Skeletal muscle satellite cell (primary cell): ENCODE results near the gene CBLN3. TPM values are rescaled to one million over a fixed set of nuclear protein-coding genes. Genes with fewer than 3 reads are reported as not detected.
"Not testable (repeated sequence)": the region's sequence is repeated elsewhere in the genome, so short reads cannot be mapped to it uniquely, and the experiment has no call there.

Experiments used
- H3K27me3 ChIP-seq: 2 replicates; pipeline ENCODE4 v1.7.0; 2013; ENCODE audit warnings: low read length; ENCODE audit not compliant: control insufficient read depth, insufficient read depth
- H3K36me3 ChIP-seq: 2 replicates; pipeline ENCODE4 v1.7.0; 2013; ENCODE audit warnings: mild to moderate bottlenecking, control low read depth, low read length; ENCODE audit not compliant: insufficient read depth
- H3K4me1 ChIP-seq: 2 replicates; pipeline ENCODE4 v1.7.0; 2013; ENCODE audit warnings: low read length; ENCODE audit not compliant: control insufficient read depth, insufficient read depth
- H3K4me2 ChIP-seq: 2 replicates; pipeline ENCODE4 v1.7.0; 2013; ENCODE audit warnings: mild to moderate bottlenecking, low read length
- H3K4me3 ChIP-seq: 2 replicates; pipeline ENCODE4 v1.7.0; 2013; ENCODE audit warnings: low read length
- H3K9ac ChIP-seq: 2 replicates; pipeline ENCODE4 v1.7.0; 2013; ENCODE audit warnings: mild to moderate bottlenecking, low read depth, low read length, moderate library complexity
- H3K9me3 ChIP-seq: replicated peaks from 2 replicates; pipeline ENCODE4 v1.7.0; 2013; ENCODE audit warnings: mild to moderate bottlenecking, control low read depth, low read length
- total RNA-seq: library from RNA; depleted of rRNA; stranded (reverse); fragments of >200 nt; gene quantifications from 2 replicates; pipeline ENCODE4 v1.2.3, GENCODE V29; 2012; rRNA removed

CBLN3 gene
- 1.5 and 3.3 TPM in 2 replicates for total RNA-seq

- Histone ChIP-seq H3K4me2 (peak within 1 kb of the TSS; percentile 91), H3K9me3 (no peaks in the 10 kb centered on the region), H3K9ac (peak within 1 kb of the TSS; percentile 99), H3K27me3 (no peaks in the 10 kb centered on the region), H3K36me3 (peaks cover 24% of the 10 kb centered on the region), H3K4me1 (peaks cover 48% of the 10 kb centered on the region), H3K4me3 (peak within 1 kb of the TSS; percentile 93)
Observed at GRCh38 chr14:24429395-24430142, at the start of gene CBLN3, which contains the start of gene KHNYN. Gene CBLN3, minus strand, starts transcription at chr14:24429668. Its CDS starts 614 bp downstream, at chr14:24429054. Gene KHNYN, plus strand, starts transcription at chr14:24429954. Its CDS starts 777 bp downstream, at chr14:24430731.

- H3K4me3 ChIP-seq: no peak overlapping the region
- no peaks in the 10 kb centered on the region for H3K36me3 ChIP-seq
- no peaks in the 10 kb centered on the region for H3K27me3 ChIP-seq
- no peak overlapping the region for H3K9ac ChIP-seq
- H3K4me2 ChIP-seq: no peak overlapping the region
- no peaks in the 10 kb centered on the region for H3K4me1 ChIP-seq
- no peaks in the 10 kb centered on the region for H3K9me3 ChIP-seq
Observed at GRCh38 chr14:24475261-24475660, 45.8 kb upstream of the CBLN3 start.

GRCh38 chr14:24473211-24473610 lies 43.7 kb upstream of the CBLN3 start:
- H3K36me3 ChIP-seq: no peaks in the 10 kb centered on the region
- no peak overlapping the region for H3K4me3 ChIP-seq
- no peaks in the 10 kb centered on the region for H3K4me1 ChIP-seq
- H3K27me3 ChIP-seq: no peaks in the 10 kb centered on the region
- H3K9me3 ChIP-seq: no peaks in the 10 kb centered on the region
- no peak overlapping the region for H3K9ac ChIP-seq
- H3K4me2 ChIP-seq: no peak overlapping the region

GRCh38 chr14:24470450-24470849 lies 41.0 kb upstream of the CBLN3 start:
- not testable (repeated sequence) for H3K4me1 ChIP-seq, H3K9me3 ChIP-seq, H3K36me3 ChIP-seq, H3K4me2 ChIP-seq, H3K4me3 ChIP-seq, H3K9ac ChIP-seq, H3K27me3 ChIP-seq

- Histone ChIP-seq H3K9ac (no peak overlapping the region), H3K27me3 (no peaks in the 10 kb centered on the region), H3K4me3 (no peak overlapping the region), H3K4me1 (no peaks in the 10 kb centered on the region), H3K36me3 (no peaks in the 10 kb centered on the region), H3K4me2 (no peak overlapping the region), H3K9me3 (no peaks in the 10 kb centered on the region)
Observed at GRCh38 chr14:24465805-24466204, 36.3 kb upstream of the CBLN3 start.

- Histone ChIP-seq H3K9me3 (no peaks in the 10 kb centered on the region), H3K9ac (no peak overlapping the region), H3K4me2 (no peak overlapping the region), H3K27me3 (no peaks in the 10 kb centered on the region), H3K4me3 (no peak overlapping the region), H3K36me3 (no peaks in the 10 kb centered on the region), H3K4me1 (no peaks in the 10 kb centered on the region)
Observed at GRCh38 chr14:24465368-24465767, 35.9 kb upstream of the CBLN3 start.

GRCh38 chr14:24463884-24464785 lies 34.7 kb upstream of the CBLN3 start:
- H3K4me3 ChIP-seq: no peak overlapping the region
- H3K36me3 ChIP-seq: no peaks in the 10 kb centered on the region
- H3K9ac ChIP-seq: no peak overlapping the region

GRCh38 chr14:24463017-24463883 lies 33.8 kb upstream of the CBLN3 start:
- Histone ChIP-seq H3K9ac (no peak overlapping the region), H3K4me2 (no peak overlapping the region), H3K4me3 (no peak overlapping the region), H3K9me3 (no peaks in the 10 kb centered on the region), H3K27me3 (no peaks in the 10 kb centered on the region), H3K4me1 (no peaks in the 10 kb centered on the region), H3K36me3 (no peaks in the 10 kb centered on the region)

More at GRCh38 chr14:24463884-24464785, 34.7 kb upstream of the CBLN3 start:
- no peak overlapping the region for H3K4me2 ChIP-seq
- H3K27me3 ChIP-seq: no peaks in the 10 kb centered on the region
- H3K9me3 ChIP-seq: no peaks in the 10 kb centered on the region
- H3K4me1 ChIP-seq: no peaks in the 10 kb centered on the region

GRCh38 chr14:24461336-24461735 lies 31.9 kb upstream of the CBLN3 start:
- H3K4me1 ChIP-seq: no peaks in the 10 kb centered on the region
- no peaks in the 10 kb centered on the region for H3K36me3 ChIP-seq
- no peak overlapping the region for H3K9ac ChIP-seq
- H3K27me3 ChIP-seq: no peaks in the 10 kb centered on the region
- no peak overlapping the region for H3K4me2 ChIP-seq
- no peak overlapping the region for H3K4me3 ChIP-seq
- no peaks in the 10 kb centered on the region for H3K9me3 ChIP-seq

- Histone ChIP-seq H3K9ac (no peak overlapping the region), H3K4me3 (no peak overlapping the region), H3K36me3 (no peaks in the 10 kb centered on the region), H3K27me3 (no peaks in the 10 kb centered on the region), H3K9me3 (no peaks in the 10 kb centered on the region), H3K4me1 (no peaks in the 10 kb centered on the region), H3K4me2 (no peak overlapping the region)
Observed at GRCh38 chr14:24459331-24459730, 29.9 kb upstream of the CBLN3 start.

GRCh38 chr14:24458736-24459135 lies 29.3 kb upstream of the CBLN3 start:
- Histone ChIP-seq H3K27me3 (no peaks in the 10 kb centered on the region), H3K4me1 (no peaks in the 10 kb centered on the region), H3K4me2 (no peak overlapping the region), H3K4me3 (no peak overlapping the region), H3K36me3 (no peaks in the 10 kb centered on the region), H3K9me3 (no peaks in the 10 kb centered on the region), H3K9ac (no peak overlapping the region)
